Retinal pigment epithelial cell (primary cell): ENCODE measurements around the gene TMED10.

Experiments
- DNase-seq: peaks from one replicate; pipeline ENCODE4 v3.0.0-alpha.2; 2010; ENCODE audit warnings: low read depth
- H3K4me3 ChIP-seq: 2 replicates; pipeline ENCODE4 v1.5.1; 2011; ENCODE audit warnings: mild to moderate bottlenecking, low read length, control low read depth, moderate library complexity
- CTCF ChIP-seq: conservative IDR thresholded peaks from 2 replicates; pipeline ENCODE4 v1.5.1; 2011; ENCODE audit warnings: low read depth, low read length, control low read depth, inconsistent platforms

TMED10 gene

DNA sequence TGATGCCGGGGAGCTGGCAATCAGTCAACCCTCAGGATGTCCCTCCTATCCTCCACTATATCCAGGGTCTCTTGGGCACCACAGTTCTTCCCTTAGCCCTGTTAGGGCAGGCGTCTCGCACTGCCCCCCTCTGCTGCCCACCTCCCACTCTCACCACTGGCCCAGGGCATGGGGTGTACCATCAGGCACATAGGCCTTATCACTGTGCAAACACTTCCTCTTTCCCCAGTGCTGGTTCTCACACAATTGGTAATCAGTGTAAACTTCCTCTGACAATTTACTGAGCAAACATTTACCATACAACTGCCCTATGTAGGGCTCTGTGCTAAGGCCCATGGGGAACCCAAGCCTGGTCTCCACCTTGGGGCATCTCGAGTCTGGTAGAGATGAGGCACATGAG, 20.1 kb upstream of the TMED10 start:
- H3K4me3 ChIP-seq, result no peak overlapping the region
- DNase-seq, result no peak
- TF ChIP-seq CTCF, result no peak

DNA sequence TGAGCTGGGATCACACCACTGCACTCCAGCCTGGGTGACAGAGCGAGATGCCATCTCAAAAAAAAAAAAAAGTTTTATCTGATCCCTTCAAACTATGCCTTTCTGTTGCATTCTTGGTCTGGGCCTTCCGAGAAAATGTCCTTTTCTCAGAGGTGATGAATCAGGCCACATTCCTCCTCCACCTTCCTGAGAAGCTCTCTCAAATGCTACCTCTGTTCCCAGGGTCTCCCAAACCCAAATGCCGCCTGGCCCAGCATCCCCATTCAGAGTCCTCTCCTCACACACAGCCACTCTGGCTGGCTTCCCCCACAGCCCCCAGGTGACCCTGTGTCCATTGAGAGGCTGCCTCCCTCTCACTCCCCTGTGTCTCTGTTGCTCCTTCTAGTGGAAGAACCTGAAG, 19.7 kb upstream of the TMED10 start:
- no peak for DNase-seq
- H3K4me3 ChIP-seq, result no peak overlapping the region
- TF ChIP-seq CTCF, result no peak

DNA sequence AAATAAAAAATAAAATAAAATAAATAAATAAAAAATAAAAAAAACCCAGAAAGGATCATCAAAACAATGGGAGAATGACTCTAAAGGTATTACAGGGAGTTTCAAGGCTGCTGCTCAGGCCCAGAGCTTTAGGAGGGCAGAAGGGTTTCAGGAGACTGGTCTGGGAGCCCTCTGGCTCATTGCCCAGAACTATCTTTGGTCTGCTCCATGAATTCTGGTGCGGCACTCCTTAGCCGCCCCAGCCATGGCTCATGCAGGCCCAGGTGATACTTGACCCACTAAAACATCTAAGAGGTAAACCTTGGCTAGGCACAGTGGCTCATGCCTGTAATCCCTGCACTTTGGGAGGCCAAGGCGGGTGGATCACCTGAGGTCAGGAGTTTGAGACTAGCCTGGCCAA, 14.7 kb upstream of the TMED10 start:
- no peak overlapping the region for H3K4me3 ChIP-seq
- no peak for DNase-seq
- no peak for TF ChIP-seq CTCF

- TF ChIP-seq CTCF, result no peak
- DNase-seq, result no peak
- no peak overlapping the region for H3K4me3 ChIP-seq
Measured at GRCh38 chr14:75190023-75190422, 13.6 kb upstream of the TMED10 start.

GRCh38 chr14:75188520-75189268, 12.3 kb upstream of the TMED10 start:
- H3K4me3 ChIP-seq, result no peak overlapping the region
- no peak for TF ChIP-seq CTCF

DNA sequence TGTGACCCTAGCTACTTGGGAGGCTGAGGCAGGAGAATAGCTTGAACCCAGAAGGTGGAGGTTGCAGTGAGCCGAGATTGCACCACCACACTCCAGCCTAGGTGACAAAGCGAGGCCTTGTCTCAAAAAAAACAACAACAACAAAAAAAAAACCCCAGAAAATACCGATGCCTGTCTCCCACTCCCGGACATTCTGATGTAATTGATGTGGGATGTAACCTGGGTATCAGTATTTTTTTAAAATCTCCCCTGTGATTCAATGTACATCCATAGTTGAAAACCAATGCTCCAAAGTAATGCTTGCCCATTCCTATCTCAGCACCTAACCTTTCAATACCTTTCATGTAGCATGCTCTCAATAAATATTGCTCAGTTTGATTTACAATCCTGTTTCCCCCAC, 11.7 kb upstream of the TMED10 start:
- TF ChIP-seq CTCF, result no peak
- H3K4me3 ChIP-seq, result no peak overlapping the region
- no peak for DNase-seq

More at GRCh38 chr14:75188520-75189268, 12.3 kb upstream of the TMED10 start:
- no peak for DNase-seq

GRCh38 chr14:75186953-75187352, 10.5 kb upstream of the TMED10 start:
- no peak overlapping the region for H3K4me3 ChIP-seq
- TF ChIP-seq CTCF, result no peak
- DNase-seq, result no peak
